HG03565 (cell line): ENCODE data around the gene HTR2C.
"Not testable (repeated sequence)": the region's sequence is repeated elsewhere in the genome, so short reads cannot be mapped to it uniquely, and the experiment has no call there.

Source experiments
- ATAC-seq: cut with Tn5 transposase; IDR thresholded peaks from one replicate; pipeline ENCODE4 v1.9.1; 2021; ENCODE audit warnings: mild to moderate bottlenecking, moderate library complexity; ENCODE audit not compliant: unreplicated experiment

Gene HTR2C

DNA sequence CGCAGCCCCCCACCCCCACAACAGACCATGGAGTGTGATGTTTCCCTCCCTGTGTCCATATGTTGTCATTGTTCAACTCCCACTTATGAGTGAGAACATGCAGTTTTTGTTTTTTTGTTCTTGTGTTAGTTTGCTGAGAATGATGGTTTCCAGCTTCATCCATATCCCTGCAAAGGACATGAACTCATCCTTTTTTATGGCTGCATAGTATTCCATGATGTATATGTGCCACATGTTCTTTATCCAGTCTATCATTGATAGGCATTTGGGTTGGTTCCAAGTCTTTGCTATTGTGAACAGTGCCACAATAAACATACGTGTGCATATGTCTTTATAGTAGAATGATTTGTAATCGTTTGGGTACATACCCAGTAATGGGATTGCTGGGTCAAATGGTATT, 353.2 kb downstream of the HTR2C start:
- not testable (repeated sequence) for ATAC-seq

DNA sequence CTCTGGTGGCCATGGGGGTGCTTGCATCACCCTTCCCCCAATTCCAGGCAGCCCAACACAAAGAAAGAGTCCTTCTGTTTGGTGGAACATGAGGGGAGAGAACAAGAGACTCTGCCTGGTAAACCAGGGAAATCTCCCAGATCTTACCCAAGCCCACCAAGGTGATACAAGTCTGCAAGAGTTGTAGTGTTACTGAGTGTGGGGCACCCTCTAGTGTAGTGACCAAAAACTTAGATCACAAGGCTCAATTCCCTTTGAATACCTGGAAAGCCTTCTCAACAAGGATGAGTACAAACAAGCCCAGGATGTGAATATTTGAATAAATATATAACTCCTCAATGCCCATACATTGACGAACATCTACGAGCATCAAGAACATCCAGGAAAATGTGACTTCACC, 368.8 kb downstream of the HTR2C start:
- no peak for ATAC-seq
